DND-41 (cell line): ENCODE results near the gene NR1H3.

ENCODE experiments used
- EZH2 ChIP-seq: IDR thresholded peaks from 3 replicates; pipeline ENCODE4 v1.6.1; 2012; ENCODE audit warnings: borderline replicate concordance, low read depth, mild to moderate bottlenecking, moderate library complexity, low read length, inconsistent platforms; ENCODE audit not compliant: severe bottlenecking
- TF ChIP-seq, protein P1 (sequence below): IDR thresholded peaks from 2 replicates; pipeline ENCODE4 v1.5.1; 2012; ENCODE audit warnings: borderline replicate concordance, low read length, moderate library complexity, mild to moderate bottlenecking; ENCODE audit not compliant: poor library complexity, severe bottlenecking; ENCODE audit errors: extremely low read depth

- TF ChIP-seq, protein P1, sequence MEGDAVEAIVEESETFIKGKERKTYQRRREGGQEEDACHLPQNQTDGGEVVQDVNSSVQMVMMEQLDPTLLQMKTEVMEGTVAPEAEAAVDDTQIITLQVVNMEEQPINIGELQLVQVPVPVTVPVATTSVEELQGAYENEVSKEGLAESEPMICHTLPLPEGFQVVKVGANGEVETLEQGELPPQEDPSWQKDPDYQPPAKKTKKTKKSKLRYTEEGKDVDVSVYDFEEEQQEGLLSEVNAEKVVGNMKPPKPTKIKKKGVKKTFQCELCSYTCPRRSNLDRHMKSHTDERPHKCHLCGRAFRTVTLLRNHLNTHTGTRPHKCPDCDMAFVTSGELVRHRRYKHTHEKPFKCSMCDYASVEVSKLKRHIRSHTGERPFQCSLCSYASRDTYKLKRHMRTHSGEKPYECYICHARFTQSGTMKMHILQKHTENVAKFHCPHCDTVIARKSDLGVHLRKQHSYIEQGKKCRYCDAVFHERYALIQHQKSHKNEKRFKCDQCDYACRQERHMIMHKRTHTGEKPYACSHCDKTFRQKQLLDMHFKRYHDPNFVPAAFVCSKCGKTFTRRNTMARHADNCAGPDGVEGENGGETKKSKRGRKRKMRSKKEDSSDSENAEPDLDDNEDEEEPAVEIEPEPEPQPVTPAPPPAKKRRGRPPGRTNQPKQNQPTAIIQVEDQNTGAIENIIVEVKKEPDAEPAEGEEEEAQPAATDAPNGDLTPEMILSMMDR = no peak
- no peak for TF ChIP-seq EZH2
Measured at GRCh38 chr11:47272706-47273105, 14.9 kb downstream of the NR1H3 start.
